GM23338 (cell line): ENCODE data around the gene GLB1L3.

ENCODE experiments used
- CREB1 ChIP-seq: fragments of 250-450 bp; sonication (Bioruptor Pico); IDR thresholded peaks from 2 replicates; pipeline ENCODE4 v1.5.0; 2020; ENCODE audit warnings: low read depth, mild to moderate bottlenecking, moderate library complexity
- CTCF ChIP-seq, 2 experiments: fragments of 200-600 bp in 1 of 2; sonication (generic) in 1 of 2; conservative IDR thresholded peaks; 2 replicates each; pipeline versions ENCODE4 v1.5.1 to v1.6.1; 2016 to 2017; ENCODE audit warnings: antibody characterized with exemption in 2 of 2, low read depth in 2 of 2, mild to moderate bottlenecking in 2 of 2, moderate library complexity in 1 of 2
- ETS1 ChIP-seq: IDR thresholded peaks from 2 replicates; pipeline ENCODE4 v1.6.1; 2016; ENCODE audit warnings: antibody characterized with exemption
- EZH2 ChIP-seq: fragments of 200-600 bp; sonication (generic); IDR thresholded peaks from one replicate; pipeline ENCODE4 v1.8.0; 2017; ENCODE audit warnings: antibody characterized with exemption, mild to moderate bottlenecking, low read depth; ENCODE audit not compliant: unreplicated experiment
- EZH2phosphoT487 ChIP-seq: fragments of 200-600 bp; sonication (generic); IDR thresholded peaks from one replicate; pipeline ENCODE4 v1.8.1; 2018; ENCODE audit warnings: antibody characterized with exemption; ENCODE audit not compliant: unreplicated experiment
- JUNB ChIP-seq: IDR thresholded peaks from one replicate; pipeline ENCODE4 v1.6.1; 2016; ENCODE audit warnings: antibody characterized with exemption; ENCODE audit not compliant: unreplicated experiment
- NANOG ChIP-seq: IDR thresholded peaks from 2 replicates; pipeline ENCODE4 v1.6.1; 2016; ENCODE audit warnings: antibody characterized with exemption, borderline replicate concordance
- POLR2AphosphoS5 ChIP-seq: IDR thresholded peaks from 2 replicates; pipeline ENCODE4 v1.6.1; 2016; ENCODE audit warnings: antibody characterized with exemption, low read depth
- REST ChIP-seq: IDR thresholded peaks from one replicate; pipeline ENCODE4 v1.6.1; 2018; ENCODE audit warnings: antibody characterized with exemption; ENCODE audit not compliant: unreplicated experiment
- STAT1 ChIP-seq: IDR thresholded peaks from one replicate; pipeline ENCODE4 v1.6.1; 2016; ENCODE audit warnings: antibody characterized with exemption; ENCODE audit not compliant: unreplicated experiment
- ZNF114 ChIP-seq: fragments of 250-450 bp; sonication (Bioruptor Pico); IDR thresholded peaks from 2 replicates; pipeline ENCODE4 v1.5.0; 2020; ENCODE audit warnings: mild to moderate bottlenecking, moderate library complexity
- ZNF331 ChIP-seq: fragments of 250-450 bp; sonication (Bioruptor Pico); IDR thresholded peaks from 2 replicates; pipeline ENCODE4 v1.5.0; 2020; ENCODE audit warnings: low read depth, mild to moderate bottlenecking, moderate library complexity

GRCh38 chr11:134337051-134337450, 60.9 kb downstream of the GLB1L3 start:
- TF ChIP-seq POLR2AphosphoS5, result no peak
- TF ChIP-seq CTCF (conservative IDR thresholded peaks at IDR 0.05; ENCODE audit: low read depth in 2 of 2), result no peak
- TF ChIP-seq EZH2, result no peak
- TF ChIP-seq REST, result no peak
- TF ChIP-seq CREB1 (CRISPR knock-in tag), result no peak
- no peak for TF ChIP-seq EZH2phosphoT487
- no peak for TF ChIP-seq ETS1
- no peak for TF ChIP-seq JUNB
- no peak for TF ChIP-seq ZNF114 (CRISPR knock-in tag)
- TF ChIP-seq STAT1, result no peak
- TF ChIP-seq ZNF331 (CRISPR knock-in tag), result no peak
- TF ChIP-seq NANOG, result no peak
